Measurements from ENCODE around the gene CCDC30. TPM values are rescaled to one million over a fixed set of nuclear protein-coding genes. Genes with fewer than 3 reads are reported as not detected.

CCDC30 gene
- total and polyA plus RNA-seq, 9 of the 15 experiments (the other 6 are each of a cell fraction or from before 2014, with no cell fraction given): 0.05 to 0.91 (median 0.24) TPM

DNA sequence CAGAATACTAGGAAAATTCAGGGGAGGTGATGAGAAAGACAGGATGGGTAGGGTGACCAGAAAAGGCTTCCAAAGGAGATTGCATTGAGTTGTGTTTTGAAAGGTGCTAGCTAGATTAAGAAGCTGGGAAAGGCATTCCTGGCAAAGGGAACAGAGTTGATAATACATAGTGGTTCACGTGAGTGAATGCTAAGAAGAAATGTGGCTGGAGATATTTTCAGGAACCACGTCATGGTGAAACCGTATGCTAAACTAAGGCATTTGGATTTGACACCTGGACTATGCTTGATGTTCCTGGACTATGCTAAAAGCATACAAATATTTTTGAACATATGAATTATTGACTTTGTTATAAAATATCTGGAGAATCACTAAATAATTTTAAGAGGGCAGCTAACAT is 14.7 kb downstream of the CCDC30 start:
- CTCF ChIA-PET (ENCODE audit: low intra/inter-chr PET ratio): no interaction called here
- POLR2A ChIA-PET: no interaction called here
- intact Hi-C loops (cut with micrococcal nuclease) (no loop called here), in situ Hi-C loops (cut with MboI) (no loop called here)
- Histone ChIP-seq H3K36me3 (ENCODE audit: control insufficient read depth, insufficient read depth, low read length) (no peaks in the 10 kb centered on the region), H3K27me3 (ENCODE audit: control insufficient read depth in 2 of 2, insufficient read depth in 2 of 2, low read length in 2 of 2) (peaks cover 3 to 4% of the 10 kb centered on the region in 2 experiments; a peak in 1 of 5 replicates), H2AFZ (ENCODE audit: low read depth, low read length) (no peak overlapping the region), H3K79me2 (ENCODE audit: control insufficient read depth, insufficient read depth, low read length) (no peaks in the 10 kb centered on the region), H3K4me2 (ENCODE audit: insufficient read depth, low read length) (no peak overlapping the region), H3K9ac (ENCODE audit: insufficient read depth in 1 of 2, low read depth in 2 of 2, low read length in 2 of 2) (no peak overlapping the region), H4K20me1 (replicated peaks; ENCODE audit: control insufficient read depth, insufficient read depth, low read length) (no peaks in the 10 kb centered on the region), H3K9me1 (ENCODE audit: control insufficient read depth, insufficient read depth, low read length) (no peaks in the 10 kb centered on the region), H3K4me3 (no peak overlapping the region), H3K4me1 (replicated peaks in 1 of 2; ENCODE audit: control insufficient read depth in 2 of 2, insufficient read depth in 2 of 2, low read length in 2 of 2) (no peaks in the 10 kb centered on the region), H3K9me3 (replicated peaks; ENCODE audit: control insufficient read depth, insufficient read depth, low read depth, low read length) (no peaks in the 10 kb centered on the region), H3K27ac (ENCODE audit: extremely low read depth, low read depth, low read length) (no peak overlapping the region)
- 4% methylated on average over 3 of the region's 3 CpGs for WGBS (ENCODE audit: insufficient coverage, low coverage, missing lambda C conversion rate)
- ATAC-seq: no peak
- no peak for FAIRE-seq
- no TSS peak for BruUV-seq (replicated peaks)
- TF ChIP-seq GABPA (tag; conservative IDR thresholded peaks at IDR 0.05; ENCODE audit: low read depth): no peak
- no peak for TF ChIP-seq LARP7 (IDR thresholded peaks at IDR 0.05)
- no peak for TF ChIP-seq SMARCC2 (IDR thresholded peaks at IDR 0.05; ENCODE audit: low read depth)
- no peak for TF ChIP-seq GTF2E2 (tag; IDR thresholded peaks at IDR 0.05)
- TF ChIP-seq, protein P1, sequence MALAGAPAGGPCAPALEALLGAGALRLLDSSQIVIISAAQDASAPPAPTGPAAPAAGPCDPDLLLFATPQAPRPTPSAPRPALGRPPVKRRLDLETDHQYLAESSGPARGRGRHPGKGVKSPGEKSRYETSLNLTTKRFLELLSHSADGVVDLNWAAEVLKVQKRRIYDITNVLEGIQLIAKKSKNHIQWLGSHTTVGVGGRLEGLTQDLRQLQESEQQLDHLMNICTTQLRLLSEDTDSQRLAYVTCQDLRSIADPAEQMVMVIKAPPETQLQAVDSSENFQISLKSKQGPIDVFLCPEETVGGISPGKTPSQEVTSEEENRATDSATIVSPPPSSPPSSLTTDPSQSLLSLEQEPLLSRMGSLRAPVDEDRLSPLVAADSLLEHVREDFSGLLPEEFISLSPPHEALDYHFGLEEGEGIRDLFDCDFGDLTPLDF (CRISPR knock-in tag; IDR thresholded peaks at IDR 0.05): no peak
- TF ChIP-seq HNRNPH1 (optimal IDR thresholded peaks at IDR 0.05; ENCODE audit: low read depth, low read length): no peak
- TF ChIP-seq BRD9 (IDR thresholded peaks at IDR 0.05; ENCODE audit: low read depth, partially characterized antibody): no peak
- TF ChIP-seq RBM34 (IDR thresholded peaks at IDR 0.05; ENCODE audit: borderline replicate concordance, insufficient read depth, low read length): no peak
- TF ChIP-seq L3MBTL2 (IDR thresholded peaks at IDR 0.05): no peak
- TF ChIP-seq, protein P2, sequence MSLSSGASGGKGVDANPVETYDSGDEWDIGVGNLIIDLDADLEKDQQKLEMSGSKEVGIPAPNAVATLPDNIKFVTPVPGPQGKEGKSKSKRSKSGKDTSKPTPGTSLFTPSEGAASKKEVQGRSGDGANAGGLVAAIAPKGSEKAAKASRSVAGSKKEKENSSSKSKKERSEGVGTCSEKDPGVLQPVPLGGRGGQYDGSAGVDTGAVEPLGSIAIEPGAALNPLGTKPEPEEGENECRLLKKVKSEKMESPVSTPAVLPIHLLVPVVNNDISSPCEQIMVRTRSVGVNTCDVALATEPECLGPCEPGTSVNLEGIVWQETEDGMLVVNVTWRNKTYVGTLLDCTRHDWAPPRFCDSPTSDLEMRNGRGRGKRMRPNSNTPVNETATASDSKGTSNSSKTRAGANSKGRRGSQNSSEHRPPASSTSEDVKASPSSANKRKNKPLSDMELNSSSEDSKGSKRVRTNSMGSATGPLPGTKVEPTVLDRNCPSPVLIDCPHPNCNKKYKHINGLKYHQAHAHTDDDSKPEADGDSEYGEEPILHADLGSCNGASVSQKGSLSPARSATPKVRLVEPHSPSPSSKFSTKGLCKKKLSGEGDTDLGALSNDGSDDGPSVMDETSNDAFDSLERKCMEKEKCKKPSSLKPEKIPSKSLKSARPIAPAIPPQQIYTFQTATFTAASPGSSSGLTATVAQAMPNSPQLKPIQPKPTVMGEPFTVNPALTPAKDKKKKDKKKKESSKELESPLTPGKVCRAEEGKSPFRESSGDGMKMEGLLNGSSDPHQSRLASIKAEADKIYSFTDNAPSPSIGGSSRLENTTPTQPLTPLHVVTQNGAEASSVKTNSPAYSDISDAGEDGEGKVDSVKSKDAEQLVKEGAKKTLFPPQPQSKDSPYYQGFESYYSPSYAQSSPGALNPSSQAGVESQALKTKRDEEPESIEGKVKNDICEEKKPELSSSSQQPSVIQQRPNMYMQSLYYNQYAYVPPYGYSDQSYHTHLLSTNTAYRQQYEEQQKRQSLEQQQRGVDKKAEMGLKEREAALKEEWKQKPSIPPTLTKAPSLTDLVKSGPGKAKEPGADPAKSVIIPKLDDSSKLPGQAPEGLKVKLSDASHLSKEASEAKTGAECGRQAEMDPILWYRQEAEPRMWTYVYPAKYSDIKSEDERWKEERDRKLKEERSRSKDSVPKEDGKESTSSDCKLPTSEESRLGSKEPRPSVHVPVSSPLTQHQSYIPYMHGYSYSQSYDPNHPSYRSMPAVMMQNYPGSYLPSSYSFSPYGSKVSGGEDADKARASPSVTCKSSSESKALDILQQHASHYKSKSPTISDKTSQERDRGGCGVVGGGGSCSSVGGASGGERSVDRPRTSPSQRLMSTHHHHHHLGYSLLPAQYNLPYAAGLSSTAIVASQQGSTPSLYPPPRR (CRISPR knock-in tag; IDR thresholded peaks at IDR 0.05; ENCODE audit: borderline replicate concordance): no peak
- no peak for TF ChIP-seq STAT5B (CRISPR knock-in tag; IDR thresholded peaks at IDR 0.05)
- TF ChIP-seq PML (IDR thresholded peaks at IDR 0.05; ENCODE audit: low read length): no peak
- TF ChIP-seq, protein P3, sequence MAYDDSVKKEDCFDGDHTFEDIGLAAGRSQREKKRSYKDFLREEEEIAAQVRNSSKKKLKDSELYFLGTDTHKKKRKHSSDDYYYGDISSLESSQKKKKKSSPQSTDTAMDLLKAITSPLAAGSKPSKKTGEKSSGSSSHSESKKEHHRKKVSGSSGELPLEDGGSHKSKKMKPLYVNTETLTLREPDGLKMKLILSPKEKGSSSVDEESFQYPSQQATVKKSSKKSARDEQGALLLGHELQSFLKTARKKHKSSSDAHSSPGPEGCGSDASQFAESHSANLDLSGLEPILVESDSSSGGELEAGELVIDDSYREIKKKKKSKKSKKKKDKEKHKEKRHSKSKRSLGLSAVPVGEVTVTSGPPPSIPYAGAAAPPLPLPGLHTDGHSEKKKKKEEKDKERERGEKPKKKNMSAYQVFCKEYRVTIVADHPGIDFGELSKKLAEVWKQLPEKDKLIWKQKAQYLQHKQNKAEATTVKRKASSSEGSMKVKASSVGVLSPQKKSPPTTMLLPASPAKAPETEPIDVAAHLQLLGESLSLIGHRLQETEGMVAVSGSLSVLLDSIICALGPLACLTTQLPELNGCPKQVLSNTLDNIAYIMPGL (CRISPR knock-in tag; IDR thresholded peaks at IDR 0.05): no peak
- no peak for TF ChIP-seq ZBTB17 (CRISPR knock-in tag; IDR thresholded peaks at IDR 0.05)
- TF ChIP-seq TAF1 (IDR thresholded peaks at IDR 0.05; ENCODE audit: control insufficient read depth, extremely low read depth, insufficient read depth, low read length, severe bottlenecking): no peak
- no peak for DNase-seq (ENCODE audit: extremely low read depth in 1 of 4, low spot score in 3 of 4)
